ENCODE results near the gene SLC44A5. TPM values are rescaled to one million over a fixed set of nuclear protein-coding genes. Genes with fewer than 3 reads are reported as not detected.
"Not testable (repeated sequence)": the region's sequence is repeated elsewhere in the genome, so short reads cannot be mapped to it uniquely, and the experiment has no call there.

SLC44A5 gene
- total RNA-seq, 2 experiments from 2014 or later = 0.34 to 0.40 TPM

DNA sequence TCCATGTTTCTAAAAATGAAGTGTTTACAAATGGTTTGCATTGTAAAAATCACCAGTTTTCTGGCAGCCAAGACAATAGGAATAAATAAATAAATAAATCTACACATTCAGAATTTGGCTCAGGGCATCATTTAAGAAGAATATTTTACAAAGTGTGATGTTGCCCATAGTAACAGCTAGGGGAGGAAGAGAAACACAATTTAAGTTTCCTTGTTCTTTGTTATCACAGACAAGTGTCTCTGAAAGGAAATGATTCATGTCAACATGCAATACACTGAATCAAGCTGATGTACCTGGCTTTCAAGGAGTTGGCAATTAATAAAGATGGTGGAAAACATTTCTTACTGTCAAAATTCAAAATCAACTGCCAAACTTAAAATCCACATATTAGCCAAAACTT, 402.1 kb downstream of the SLC44A5 start:
- H3K4me3 Mint-ChIP-seq = no peak overlapping the region
- no peaks in the 10 kb centered on the region for H3K9me3 Mint-ChIP-seq
- H3K4me1 Mint-ChIP-seq (ENCODE audit: low read depth) = no peaks in the 10 kb centered on the region
- no peaks in the 10 kb centered on the region for H3K27me3 Mint-ChIP-seq
- H3K27ac Mint-ChIP-seq = no peak overlapping the region
- H3K36me3 Mint-ChIP-seq = no peaks in the 10 kb centered on the region
- intact Hi-C loops (cut with micrococcal nuclease) = no loop called here
- ChIA-PET POLR2A (no interaction called here), CTCF (no interaction called here)
- no peak for DNase-seq

DNA sequence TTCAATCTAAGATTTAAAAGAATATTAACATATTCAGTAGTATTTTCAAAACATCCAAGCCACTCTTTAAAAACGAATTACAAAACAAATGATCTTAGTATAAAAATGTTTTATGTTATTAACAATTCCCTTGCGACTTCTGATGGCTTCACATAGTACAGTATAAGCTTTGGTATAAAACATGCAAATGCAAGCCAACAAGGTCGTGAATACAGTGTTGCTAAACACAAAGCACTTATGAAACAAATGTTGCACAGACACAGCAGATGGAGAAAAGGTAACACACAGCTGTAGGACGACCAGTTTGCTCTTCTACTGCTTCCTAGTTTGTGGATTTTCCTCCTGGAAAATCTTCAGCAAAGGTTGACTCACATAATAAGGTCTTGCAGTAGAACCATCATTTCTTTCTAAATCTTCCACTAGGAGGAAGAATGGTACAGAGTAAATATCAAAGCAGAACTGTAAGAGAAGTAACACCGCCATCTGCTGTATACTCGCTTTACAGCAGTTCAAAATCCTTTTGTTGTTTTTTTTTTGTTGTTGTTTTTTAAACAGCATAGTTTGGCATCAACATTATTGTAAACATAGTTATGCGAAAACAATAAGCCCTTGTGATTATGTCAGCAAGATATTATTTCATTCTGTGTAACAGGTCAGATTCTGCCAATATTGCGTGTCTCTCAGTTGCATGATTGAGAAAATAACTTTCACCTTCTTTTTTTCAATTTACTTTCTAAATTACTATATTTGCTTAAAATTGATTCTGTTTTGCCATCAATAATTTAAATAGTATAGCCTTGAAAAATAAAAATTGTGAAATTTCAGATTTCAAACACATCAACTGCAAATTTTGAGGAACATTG, 407.3 kb downstream of the SLC44A5 start:
- no peaks in the 10 kb centered on the region for H3K36me3 Mint-ChIP-seq
- intact Hi-C loops (cut with micrococcal nuclease) = loop anchor here (1.0 kb wide), 1 partner anchor 431 kb away; no protein-coding TSS in a partner anchor

GRCh38 chr1:75202751-75203150, 408.2 kb downstream of the SLC44A5 start:
- H3K27ac Mint-ChIP-seq = no peak overlapping the region
- intact Hi-C loops (cut with micrococcal nuclease) = loop anchor here (1.0 kb wide), 1 partner anchor 430 kb away; no protein-coding TSS in a partner anchor
- H3K27me3 Mint-ChIP-seq = no peaks in the 10 kb centered on the region
- DNase-seq = no peak
- H3K4me1 Mint-ChIP-seq (ENCODE audit: low read depth) = no peaks in the 10 kb centered on the region
- no peak overlapping the region for H3K4me3 Mint-ChIP-seq
- CTCF ChIA-PET = interaction anchor here (0.9 to 4.0 kb wide), 4 partner anchors 8 to 431 kb away, joined by 3 to 24 read pairs (median 4); no protein-coding TSS in a partner anchor
- no peaks in the 10 kb centered on the region for H3K9me3 Mint-ChIP-seq
- no peaks in the 10 kb centered on the region for H3K36me3 Mint-ChIP-seq
- POLR2A ChIA-PET = interaction anchor here (0.6 kb wide), 1 partner anchor 22 kb away, joined by 3 read pairs; no protein-coding TSS in a partner anchor

More for the DNA sequence above, 407.3 kb downstream of the SLC44A5 start:
- POLR2A ChIA-PET = interaction anchor here (0.6 kb wide), 1 partner anchor 21 kb away, joined by 3 read pairs; no protein-coding TSS in a partner anchor
- CTCF ChIA-PET = interaction anchor here (0.6 to 4.0 kb wide), 3 partner anchors 204 to 432 kb away, joined by 3 to 24 read pairs (median 6); no protein-coding TSS in a partner anchor
- Mint-ChIP-seq H3K27ac (no peak overlapping the region), H3K4me3 (no peak overlapping the region), H3K27me3 (no peaks in the 10 kb centered on the region), H3K9me3 (no peaks in the 10 kb centered on the region), H3K4me1 (ENCODE audit: low read depth) (no peaks in the 10 kb centered on the region)
- no peak for DNase-seq

DNA sequence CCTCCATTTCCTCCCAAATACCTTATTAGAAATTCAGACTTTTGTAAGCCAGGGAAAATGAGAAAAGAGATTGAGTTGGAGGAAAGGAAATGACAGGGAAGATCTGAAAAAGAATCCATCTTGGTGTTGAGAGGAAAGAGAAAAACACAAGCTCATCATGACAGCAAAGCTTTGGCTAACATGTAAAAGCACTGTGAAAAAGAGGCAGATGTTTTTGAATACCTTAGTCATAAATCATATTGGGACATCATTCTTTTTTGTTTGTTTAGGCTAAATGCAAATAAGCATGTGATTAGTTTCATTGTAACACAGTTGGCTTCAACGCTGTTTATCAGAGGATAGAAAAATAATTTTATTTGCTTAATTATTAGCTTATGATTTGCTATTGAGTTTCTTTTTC, 412.2 kb downstream of the SLC44A5 start:
- Mint-ChIP-seq H3K27me3 (no peaks in the 10 kb centered on the region), H3K36me3 (no peaks in the 10 kb centered on the region), H3K27ac (no peak overlapping the region), H3K9me3 (no peaks in the 10 kb centered on the region), H3K4me1 (ENCODE audit: low read depth) (no peaks in the 10 kb centered on the region), H3K4me3 (no peak overlapping the region)
- POLR2A ChIA-PET = no interaction called here
- DNase-seq = no peak
- intact Hi-C loops (cut with micrococcal nuclease) = no loop called here
- CTCF ChIA-PET = no interaction called here

GRCh38 chr1:75198163-75198562, 412.8 kb downstream of the SLC44A5 start:
- H3K27ac Mint-ChIP-seq = no peak overlapping the region
- no peaks in the 10 kb centered on the region for H3K27me3 Mint-ChIP-seq
- H3K9me3 Mint-ChIP-seq = no peaks in the 10 kb centered on the region
- DNase-seq = no peak
- intact Hi-C loops (cut with micrococcal nuclease) = no loop called here
- no peaks in the 10 kb centered on the region for H3K4me1 Mint-ChIP-seq (ENCODE audit: low read depth)
- H3K4me3 Mint-ChIP-seq = no peak overlapping the region
- ChIA-PET POLR2A (no interaction called here), CTCF (no interaction called here)
- H3K36me3 Mint-ChIP-seq = no peaks in the 10 kb centered on the region

DNA sequence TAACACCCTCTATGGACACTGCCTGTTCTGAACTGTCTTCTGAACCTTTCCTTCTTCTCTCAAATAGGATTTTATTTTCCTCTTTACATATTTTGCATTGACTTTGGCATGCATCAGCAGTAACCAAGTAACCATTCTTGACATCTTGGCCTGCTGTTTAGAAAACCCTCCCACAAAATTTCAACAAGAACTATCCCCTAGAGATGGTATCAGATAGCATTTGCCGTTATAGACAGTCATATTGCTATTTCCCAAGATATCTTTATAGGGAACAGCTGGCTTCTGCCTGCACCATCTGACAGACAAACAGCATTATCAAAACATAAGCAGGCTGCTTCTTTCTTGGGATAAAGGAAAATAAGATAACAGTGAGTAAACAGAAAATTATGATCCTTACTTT, 422.0 kb downstream of the SLC44A5 start:
- Mint-ChIP-seq H3K4me1 (ENCODE audit: low read depth) (no peaks in the 10 kb centered on the region), H3K27me3 (peaks cover 2% of the 10 kb centered on the region), H3K36me3 (no peaks in the 10 kb centered on the region), H3K4me3 (no peak overlapping the region), H3K9me3 (no peaks in the 10 kb centered on the region), H3K27ac (no peak overlapping the region)
- intact Hi-C loops (cut with micrococcal nuclease) = no loop called here
- CTCF ChIA-PET = no interaction called here
- no peak for DNase-seq
- POLR2A ChIA-PET = no interaction called here

GRCh38 chr1:75181214-75181955, 429.5 kb downstream of the SLC44A5 start:
- H3K27me3 Mint-ChIP-seq; intact Hi-C loops (cut with micrococcal nuclease); H3K36me3 Mint-ChIP-seq; H3K27ac Mint-ChIP-seq; DNase-seq; POLR2A ChIA-PET; H3K4me1 Mint-ChIP-seq (ENCODE audit: low read depth); CTCF ChIA-PET; H3K4me3 Mint-ChIP-seq: not testable (repeated sequence)
- H3K9me3 Mint-ChIP-seq = peaks cover 13% of the 10 kb centered on the region

DNA sequence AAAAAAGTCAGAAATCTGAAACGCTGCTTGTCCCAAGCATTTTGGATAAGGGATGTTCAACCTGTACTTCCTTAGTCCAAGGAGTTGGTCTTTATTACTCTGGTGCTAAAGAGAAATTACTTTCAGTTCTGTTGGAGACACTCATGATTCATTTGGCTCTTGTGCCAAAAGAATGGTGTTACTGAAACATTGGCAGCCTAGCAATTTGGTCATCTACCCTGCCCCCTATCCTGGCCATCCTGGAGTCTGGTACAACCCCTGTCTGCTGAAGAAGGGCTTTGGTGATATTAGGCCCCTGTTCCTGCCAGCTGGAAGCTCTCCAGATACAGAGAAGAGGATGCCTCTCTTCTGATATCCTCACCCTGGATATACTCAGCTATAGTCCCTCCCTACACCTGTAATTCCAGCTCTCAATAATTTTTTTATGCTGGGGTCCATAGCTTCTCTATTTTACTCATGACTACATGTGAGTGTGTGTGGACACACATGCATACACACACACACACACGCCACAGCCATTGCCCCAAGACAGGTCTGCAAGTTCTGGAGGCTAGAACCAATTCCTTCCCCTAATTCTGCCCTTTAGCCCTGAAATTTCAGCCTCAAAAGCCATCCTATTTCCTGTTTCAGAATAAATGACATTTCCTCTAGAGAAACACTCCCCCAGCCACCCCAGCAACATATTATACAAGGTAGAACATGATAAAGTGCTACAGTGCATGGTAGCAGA, 436.7 kb downstream of the SLC44A5 start:
- H3K36me3 Mint-ChIP-seq = no peaks in the 10 kb centered on the region
- ChIA-PET CTCF (no interaction called here), POLR2A (no interaction called here)
- H3K9me3 Mint-ChIP-seq = peaks cover 7% of the 10 kb centered on the region
- H3K4me1 Mint-ChIP-seq (ENCODE audit: low read depth) = no peaks in the 10 kb centered on the region
- DNase-seq = no peak
- no peak overlapping the region for H3K4me3 Mint-ChIP-seq
- intact Hi-C loops (cut with micrococcal nuclease) = no loop called here
- no peak overlapping the region for H3K27ac Mint-ChIP-seq
- H3K27me3 Mint-ChIP-seq = no peaks in the 10 kb centered on the region

- CTCF ChIA-PET = no interaction called here
Observed at GRCh38 chr1:75172556-75172955, 438.4 kb downstream of the SLC44A5 start.

GRCh38 chr1:75171876-75172275, 439.0 kb downstream of the SLC44A5 start:
- Mint-ChIP-seq H3K4me1 (ENCODE audit: low read depth) (no peaks in the 10 kb centered on the region), H3K27me3 (no peaks in the 10 kb centered on the region), H3K27ac (no peak overlapping the region), H3K4me3 (no peak overlapping the region), H3K36me3 (no peaks in the 10 kb centered on the region), H3K9me3 (peaks cover 7% of the 10 kb centered on the region)
- CTCF ChIA-PET = no interaction called here
- intact Hi-C loops (cut with micrococcal nuclease) = no loop called here
- POLR2A ChIA-PET = no interaction called here
- no peak for DNase-seq

More at GRCh38 chr1:75172556-75172955, 438.4 kb downstream of the SLC44A5 start:
- Mint-ChIP-seq H3K4me3 (no peak overlapping the region), H3K27ac (no peak overlapping the region), H3K36me3 (no peaks in the 10 kb centered on the region), H3K9me3 (peaks cover 7% of the 10 kb centered on the region), H3K27me3 (no peaks in the 10 kb centered on the region), H3K4me1 (ENCODE audit: low read depth) (no peaks in the 10 kb centered on the region)
- POLR2A ChIA-PET = no interaction called here
- DNase-seq = no peak
- intact Hi-C loops (cut with micrococcal nuclease) = no loop called here

DNA sequence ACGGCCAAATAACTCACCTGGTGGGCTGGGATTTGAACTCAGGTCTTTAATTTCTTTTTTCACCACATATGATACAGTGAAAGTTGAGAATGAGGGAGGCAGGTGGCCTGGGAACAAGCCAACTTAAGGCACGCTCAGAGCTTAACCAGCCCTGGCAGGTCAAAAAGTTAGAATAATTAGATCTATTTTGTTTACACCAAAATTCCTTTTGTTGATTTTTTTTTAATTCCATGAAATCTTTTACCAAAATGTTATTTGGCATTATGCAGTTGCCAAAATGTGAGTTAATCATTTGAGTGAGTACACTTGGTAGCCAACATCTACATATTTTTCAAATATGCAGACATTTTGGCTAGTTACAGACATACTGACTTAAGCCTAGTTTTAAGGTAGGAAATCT, 439.9 kb downstream of the SLC44A5 start:
- ChIA-PET CTCF (no interaction called here), POLR2A (no interaction called here)
- Mint-ChIP-seq H3K36me3 (no peaks in the 10 kb centered on the region), H3K4me1 (ENCODE audit: low read depth) (no peaks in the 10 kb centered on the region), H3K9me3 (peaks cover 7% of the 10 kb centered on the region), H3K27ac (no peak overlapping the region), H3K27me3 (no peaks in the 10 kb centered on the region), H3K4me3 (no peak overlapping the region)
- no peak for DNase-seq
- intact Hi-C loops (cut with micrococcal nuclease) = no loop called here

DNA sequence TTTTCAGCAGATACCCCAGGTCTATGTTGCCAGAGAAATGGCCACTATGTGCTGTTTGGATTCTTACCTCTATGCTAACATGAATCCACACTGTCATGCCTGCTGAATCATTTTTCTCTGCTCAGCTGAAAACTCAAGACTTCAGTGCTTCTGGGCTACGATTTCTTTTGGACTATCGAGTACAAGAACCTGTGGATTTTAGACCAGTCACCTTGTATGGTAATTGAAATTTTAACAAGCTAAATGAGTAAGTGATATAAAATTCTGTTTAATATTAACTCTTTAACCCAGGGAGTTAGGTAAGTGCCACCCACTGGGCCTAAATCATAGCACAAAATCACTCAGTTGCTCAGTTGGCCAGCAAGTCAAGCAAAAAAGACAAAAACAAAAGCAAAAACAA, 440.9 kb downstream of the SLC44A5 start:
- CTCF ChIA-PET = no interaction called here
- H3K36me3 Mint-ChIP-seq = no peaks in the 10 kb centered on the region
- H3K4me1 Mint-ChIP-seq (ENCODE audit: low read depth) = no peaks in the 10 kb centered on the region
- H3K27me3 Mint-ChIP-seq = no peaks in the 10 kb centered on the region
- POLR2A ChIA-PET = no interaction called here
- no peak overlapping the region for H3K27ac Mint-ChIP-seq
- no peak overlapping the region for H3K4me3 Mint-ChIP-seq
- H3K9me3 Mint-ChIP-seq = peaks cover 4% of the 10 kb centered on the region
- intact Hi-C loops (cut with micrococcal nuclease) = no loop called here
- no peak for DNase-seq
